ENCODE data around the gene TTC39C.

GRCh38 chr18:24072743-24073142 lies 58.2 kb downstream of the TTC39C start:
- TF ChIP-seq CTCF (IDR thresholded peaks at IDR 0.05; ENCODE audit: low read depth, low read length) (no peak), POLR2A (IDR thresholded peaks at IDR 0.05; ENCODE audit: extremely low read depth, insufficient read length) (no peak)

Measured in NB4 (cell line).